Activated gamma-delta T cell (primary cell): ENCODE measurements around the gene RSAD1.

Source experiments
- DNase-seq: peaks from one replicate; lab custom pipeline; 2025; lab: John Stamatoyannopoulos, UW

Gene RSAD1

GRCh38 chr17:50519141-50519834 is 40.6 kb downstream of the RSAD1 start:
- no peak for DNase-seq

DNA sequence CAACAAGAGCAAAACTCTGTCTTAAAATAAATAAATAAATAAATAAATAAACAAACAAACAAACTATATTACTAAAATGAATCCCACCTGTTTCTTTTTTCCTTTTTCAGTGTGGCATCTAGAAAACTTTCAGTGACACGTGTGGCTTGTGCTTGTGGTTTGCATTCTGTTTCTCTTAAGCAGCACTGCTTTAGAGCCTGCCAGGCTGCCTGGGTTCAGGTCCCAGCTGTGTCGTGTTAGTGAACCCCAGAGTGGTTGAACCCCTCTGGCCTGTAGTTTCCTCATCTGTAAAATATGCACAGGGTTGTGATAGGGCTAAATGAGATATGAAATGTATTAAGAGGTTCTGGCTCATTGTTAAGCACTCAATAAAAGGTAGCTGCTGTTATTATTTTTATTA is 41.8 kb downstream of the RSAD1 start:
- DNase-seq, result no peak

- DNase-seq, result no peak
Observed at GRCh38 chr17:50521514-50521913, 42.9 kb downstream of the RSAD1 start.

DNA sequence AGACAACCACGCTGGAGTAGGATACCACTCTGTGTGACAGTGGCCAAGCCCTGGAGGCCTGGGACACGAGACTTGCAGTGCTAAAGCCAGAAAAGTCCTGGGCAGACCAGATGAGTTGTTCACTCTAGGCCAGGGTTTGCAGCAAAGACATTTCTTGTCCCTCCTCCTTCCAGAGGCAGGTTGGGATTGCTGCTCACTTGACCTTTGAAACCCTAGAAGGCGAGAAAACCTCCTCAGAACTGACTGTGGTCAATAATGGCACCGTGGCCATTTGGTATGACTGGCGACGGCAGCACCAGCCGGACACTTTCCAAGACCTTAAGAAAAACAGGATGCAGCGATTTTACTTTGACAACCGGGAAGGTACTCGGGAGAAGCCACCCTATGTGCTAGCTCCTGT is 44.1 kb downstream of the RSAD1 start:
- DNase-seq, result no peak

DNA sequence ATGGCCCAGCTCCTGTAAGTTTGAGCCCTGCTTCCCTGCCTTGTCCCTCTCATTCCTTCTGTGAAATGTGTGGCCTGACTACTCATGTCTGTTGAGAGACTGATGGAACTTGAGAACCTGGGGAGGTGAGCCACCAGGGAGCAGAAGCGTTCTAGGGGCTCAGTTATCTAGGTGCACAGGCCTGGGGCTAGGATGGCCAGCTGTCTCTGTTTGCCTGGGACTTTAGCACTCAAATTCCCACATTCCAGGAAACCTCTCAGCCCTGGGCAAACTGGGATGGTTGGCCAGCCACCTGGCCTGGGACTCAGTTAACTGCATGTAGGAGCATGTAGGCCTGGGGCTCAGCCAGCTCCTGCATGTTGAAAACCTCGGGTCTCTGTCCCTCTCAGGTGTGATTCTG is 44.5 kb downstream of the RSAD1 start:
- no peak for DNase-seq

- no peak for DNase-seq
Observed at GRCh38 chr17:50524838-50525237, 46.2 kb downstream of the RSAD1 start.

GRCh38 chr17:50527155-50527762 is 48.6 kb downstream of the RSAD1 start:
- no peak for DNase-seq

GRCh38 chr17:50527949-50528474 is 49.4 kb downstream of the RSAD1 start:
- no peak for DNase-seq

- DNase-seq, result no peak
Observed at GRCh38 chr17:50529849-50530248, 51.2 kb downstream of the RSAD1 start.

GRCh38 chr17:50531428-50532025 is 52.9 kb downstream of the RSAD1 start:
- no peak for DNase-seq

GRCh38 chr17:50532452-50533024 is 53.9 kb downstream of the RSAD1 start, which contains the start of gene EPN3:
TSS of gene EPN3 (plus strand) at chr17:50532735. CDS start at chr17:50536557, 3,822 bp downstream.
- no peak for DNase-seq

DNA sequence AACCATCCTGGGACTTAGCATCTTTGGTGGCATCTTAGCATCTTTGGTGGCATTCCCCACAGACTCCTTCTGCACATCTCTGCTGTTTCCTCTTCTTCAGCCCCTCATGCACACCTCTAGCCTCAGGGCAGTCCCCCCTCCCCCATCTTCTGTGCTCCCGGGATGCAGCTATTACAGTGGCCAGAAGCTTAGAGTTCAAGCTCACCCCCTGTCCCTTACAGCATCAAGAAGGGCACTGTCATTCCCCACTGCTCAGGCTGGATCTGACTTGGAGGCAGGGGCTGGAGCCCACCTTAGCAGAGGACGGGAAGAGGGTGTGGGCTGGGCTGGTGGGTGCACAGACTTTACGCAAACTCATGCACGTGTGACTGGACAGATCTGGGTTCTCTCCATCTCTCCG is 54.5 kb downstream of the RSAD1 start:
- DNase-seq, result no peak

GRCh38 chr17:50533720-50534148 is 55.1 kb downstream of the RSAD1 start:
- DNase-seq, result no peak

- no peak for DNase-seq
Observed at GRCh38 chr17:50534222-50534978, 55.7 kb downstream of the RSAD1 start.

DNA sequence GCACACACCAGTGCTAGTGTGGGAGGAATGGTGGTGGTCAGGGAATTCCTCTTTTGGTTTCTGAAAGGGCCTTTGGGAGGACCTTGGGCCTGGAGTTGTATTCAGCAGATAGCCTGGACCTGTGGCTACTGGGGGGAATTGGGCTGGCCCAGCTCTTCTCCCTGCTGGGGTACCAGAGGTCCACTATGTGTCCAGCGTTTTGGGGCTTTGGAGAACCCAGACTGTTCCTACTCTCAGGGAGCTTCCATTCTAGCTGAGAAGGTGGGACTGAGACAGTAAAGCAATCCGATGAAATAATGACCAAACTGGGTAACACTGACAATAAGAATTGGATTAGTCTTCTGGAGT is 56.3 kb downstream of the RSAD1 start:
- no peak for DNase-seq

DNA sequence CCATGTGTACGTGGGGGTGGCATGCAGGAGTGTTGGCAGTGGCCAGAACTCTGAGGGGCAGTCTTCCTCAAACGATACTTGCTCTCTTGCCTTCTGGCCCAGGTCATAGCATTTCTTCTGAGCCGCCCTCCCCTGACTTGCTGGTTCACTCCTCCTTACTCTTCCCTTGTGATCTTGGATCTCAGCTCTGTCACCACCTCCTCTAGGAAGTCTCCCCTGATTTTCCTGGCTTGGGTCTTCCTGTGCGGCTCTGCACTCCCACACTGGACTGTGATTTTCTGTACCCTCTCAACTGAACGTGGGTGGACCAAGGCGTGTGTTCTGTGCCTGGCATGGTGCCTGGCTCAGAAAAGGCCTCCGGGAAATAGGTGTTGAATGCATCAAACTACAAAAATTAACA is 56.7 kb downstream of the RSAD1 start:
- no peak for DNase-seq
